HepG2 (cell line): ENCODE measurements around the gene PHLDB1. TPM values are rescaled to one million over a fixed set of nuclear protein-coding genes. Genes with fewer than 3 reads are reported as not detected.

Experiments
- ATAC-seq: fragments of 200-7000 bp; cut with Tn5 transposase; 3 replicates; pipeline ENCODE4 v1.9.1; 2020; ENCODE audit warnings: mild to moderate bottlenecking, moderate library complexity
- BruUV-seq: library from RNA; stranded (reverse); fragments of 400-500 nt; replicated peaks from 2 replicates; lab custom pipeline; 2021; lab: Mats Ljungman, UMichigan
- CTCF ChIA-PET: fragments of 300-600 bp; formaldehyde crosslinking; extraction: SDS; loops from one replicate; lab custom pipeline; 2021; ENCODE audit warnings: low total read pairs, inconsistent platforms, low intra/inter-chr PET ratio; lab: Yijun Ruan, JAX
- POLR2A ChIA-PET: fragments of 350-600 bp; sonication (Branson Sonifier 250); formaldehyde crosslinking; loops from one replicate; lab custom pipeline; 2020; ENCODE audit warnings: antibody characterized with exemption, inconsistent platforms; lab: Yijun Ruan, JAX
- DNase-seq: peaks from one replicate; pipeline ENCODE4 v3.0.0-alpha.2; 2015; ENCODE audit warnings: low spot score
- FAIRE-seq: peaks from 3 replicates; lab custom pipeline; 2011; peaks lifted over from hg19 to GRCh38; lab: Jason Lieb, UNC
- H2AFZ ChIP-seq: one replicate; pipeline ENCODE4 v1.6.1; 2011; ENCODE audit warnings: low read length, inconsistent platforms
- H3K27ac ChIP-seq: fragments of 300-600 bp; 3 replicates; pipeline ENCODE4 v1.8.0; 2011; ENCODE audit warnings: mixed run types, mild to moderate bottlenecking, mixed read lengths, low read length, inconsistent platforms; ENCODE audit not compliant: insufficient read depth; ENCODE audit errors: extremely low read length
- H3K27me3 ChIP-seq, 2 experiments: fragments of 200-600 bp in 1 of 2; 2 replicates in 1 of 2; 3 replicates in 1 of 2; pipeline versions ENCODE4 v1.6.0 to v1.8.0; 2011; ENCODE audit warnings: low read length in 2 of 2, mild to moderate bottlenecking in 2 of 2, moderate library complexity in 2 of 2, inconsistent platforms in 1 of 2; ENCODE audit not compliant: insufficient read depth in 2 of 2, control insufficient read depth in 1 of 2
- H3K36me3 ChIP-seq, 2 experiments: fragments of 200-600 bp in 1 of 2; replicated peaks in 1 of 2; 2 replicates in 1 of 2; 3 replicates in 1 of 2; pipeline versions ENCODE4 v1.5.1 to v1.8.0; 2011; ENCODE audit warnings: low read length in 2 of 2, inconsistent platforms in 1 of 2; ENCODE audit not compliant: insufficient read depth in 2 of 2, control insufficient read depth in 1 of 2
- H3K4me1 ChIP-seq: 2 replicates; pipeline ENCODE4 v1.5.1; 2012; ENCODE audit warnings: low read length, inconsistent platforms; ENCODE audit not compliant: insufficient read depth
- H3K4me2 ChIP-seq: 2 replicates; pipeline ENCODE4 v1.6.0; 2011; ENCODE audit warnings: low read depth, low read length, inconsistent platforms
- H3K4me3 ChIP-seq, 3 experiments: fragments of 200-600 bp in 1 of 3; sonication (generic), shearing (Covaris generic) in 1 of 3; replicated peaks in 1 of 3; 2 replicates each; pipeline ENCODE4 v1.5.1; 2011 to 2016; ENCODE audit warnings: low read length in 3 of 3, inconsistent platforms in 2 of 3, low read depth in 2 of 3, mild to moderate bottlenecking in 2 of 3, control low read depth in 1 of 3, mixed read lengths in 1 of 3; ENCODE audit not compliant: insufficient read depth in 1 of 3
- H3K79me2 ChIP-seq: one replicate; pipeline ENCODE4 v1.6.1; 2011; ENCODE audit warnings: low read length, inconsistent platforms; ENCODE audit not compliant: insufficient read depth
- H3K9ac ChIP-seq: 2 replicates; pipeline ENCODE4 v1.6.0; 2011; ENCODE audit warnings: mild to moderate bottlenecking, low read depth, low read length, inconsistent platforms; ENCODE audit not compliant: insufficient read depth
- H3K9me3 ChIP-seq: 2 replicates; pipeline ENCODE4 v1.5.1; 2012; ENCODE audit warnings: mild to moderate bottlenecking, low read length
- H4K20me1 ChIP-seq: 2 replicates; pipeline ENCODE4 v1.6.0; 2011; ENCODE audit warnings: inconsistent platforms, mild to moderate bottlenecking, low read length, moderate library complexity; ENCODE audit not compliant: insufficient read depth
- AKNA ChIP-seq: sonication (generic); formaldehyde crosslinking; IDR thresholded peaks from 2 replicates; pipeline ENCODE4 v1.4.0; 2020; ENCODE audit warnings: missing genetic modification reagents, borderline replicate concordance
- HIC2 ChIP-seq: sonication (generic); formaldehyde crosslinking; IDR thresholded peaks from 2 replicates; pipeline ENCODE4 v1.9.0; 2022; ENCODE audit warnings: low read depth, missing genetic modification reagents
- MIER3 ChIP-seq: IDR thresholded peaks from 2 replicates; pipeline ENCODE4 v1.6.1; 2016; ENCODE audit warnings: missing compliant biosample characterization, borderline replicate concordance
- MIXL1 ChIP-seq: IDR thresholded peaks from 2 replicates; pipeline ENCODE4 v1.6.1; 2016
- UBTF ChIP-seq: sonication (generic); formaldehyde crosslinking; IDR thresholded peaks from 2 replicates; pipeline ENCODE4 v1.4.0; 2020; ENCODE audit warnings: mild to moderate bottlenecking, missing genetic modification reagents
- ZBTB34 ChIP-seq: sonication (generic); formaldehyde crosslinking; IDR thresholded peaks from 2 replicates; pipeline ENCODE4 v1.8.0; 2022; ENCODE audit warnings: mild to moderate bottlenecking, missing genetic modification reagents
- ZNF768 ChIP-seq: sonication (generic); formaldehyde crosslinking; IDR thresholded peaks from 2 replicates; pipeline ENCODE4 v1.4.0; 2020; ENCODE audit warnings: missing genetic modification reagents
- ZNF784 ChIP-seq: sonication (generic); formaldehyde crosslinking; IDR thresholded peaks from 2 replicates; pipeline ENCODE4 v1.5.1; 2020; ENCODE audit warnings: missing genetic modification reagents, mild to moderate bottlenecking, borderline replicate concordance
- WGBS: methylation state at CpG from one replicate; pipeline ENCODE4 v1.1.6; 2017; ENCODE audit warnings: low lambda C conversion rate; 5-methylcytosine and 5-hydroxymethylcytosine counted together
- in situ Hi-C: cut with HindIII; loops from 2 replicates; pipeline ENCODE4 v1.10.0; 2017; ENCODE audit warnings: low pct_unique_long_range_greater_than_20kb; ENCODE audit not compliant: extremely low pct_ligation_motif_present
- intact Hi-C: fragments of 100-400 bp; cut with micrococcal nuclease; formaldehyde crosslinking; loops from one replicate; pipeline ENCODE4 v1.10.0; 2022; ENCODE audit not compliant: unreplicated experiment
- polyA plus RNA-seq, 8 experiments: library from polyadenylated mRNA; depleted of rRNA in 3 of 8; stranded (reverse) in 7 of 8; unstranded in 1 of 8; fragments of >200 nt; fragmentation: Illumina TruSeq in 4 of 8; extraction: Trizol in 4 of 8; gene quantifications; 2 replicates each; pipeline versions ENCODE4 v1.2.1 to v1.2.3, GENCODE V29; 2011 to 2016; ENCODE audit warnings: low read depth in 4 of 8, missing spikeins in 1 of 8, mixed read lengths in 1 of 8; ENCODE audit not compliant: insufficient read depth in 1 of 8
- total RNA-seq, 5 experiments: library from RNA; depleted of rRNA; stranded (reverse); fragments of >200 nt; fragmentation: Illumina TruSeq; extraction: Trizol; gene quantifications; 2 replicates each; pipeline ENCODE4 v1.2.3, GENCODE V29; 2016; ENCODE audit warnings: low read depth in 1 of 5

The PHLDB1 gene
- total and polyA plus RNA-seq, 2 of the 13 experiments (the other 11 are each of a cell fraction or from before 2014, with no cell fraction given): 13.8 to 14.2 TPM

- no peak for TF ChIP-seq AKNA (CRISPR knock-in tag)
- TF ChIP-seq ZNF784: no peak
- TF ChIP-seq, all 625 proteins: peak for 8
These were observed 89.3 kb downstream of the PHLDB1 start (continued) for GRCh38 chr11:118696673-118697226.

GRCh38 chr11:118697346-118697745, 89.9 kb downstream of the PHLDB1 start:
- H3K4me3 ChIP-seq: peak overlapping the region in 1 of 3 experiments; percentile 19; a peak in 1 of 6 replicates
- peaks cover 4% of the 10 kb centered on the region; the same call in 1 of the 2 replicates for H3K9me3 ChIP-seq
- H3K9ac ChIP-seq: 0 out of 2 replicates have a peak overlapping the region, but pooled peaks have one; percentile 21
- H3K4me2 ChIP-seq: peak overlapping the region; percentile 38
- no peaks in the 10 kb centered on the region for H3K79me2 ChIP-seq
- H3K36me3 ChIP-seq: no peaks in the 10 kb centered on the region
- in situ Hi-C loops (no loop called here), intact Hi-C loops (loop anchor here (10.0 kb wide), 1 partner anchor 47 kb away; no protein-coding TSS in a partner anchor)
- no peak overlapping the region for H2AFZ ChIP-seq
- 50% methylated on average over 5 of the region's 8 CpGs for WGBS
- peaks cover 0 to 6% of the 10 kb centered on the region in 2 experiments; a peak in 2 of 5 replicates for H3K27me3 ChIP-seq
- POLR2A ChIA-PET: interaction anchor here (1.0 kb wide), 1 partner anchor 93 kb away, joined by 6 read pairs; the partner anchor contains the start of gene DDX6
- CTCF ChIA-PET: no interaction called here
- no peaks in the 10 kb centered on the region for H4K20me1 ChIP-seq
- H3K4me1 ChIP-seq: peaks cover 38% of the 10 kb centered on the region
- BruUV-seq: no TSS peak
- ATAC-seq (peak; percentile 13; the same call in 2 of the 3 replicates), DNase-seq (no peak), FAIRE-seq (no peak)
- no peak overlapping the region for H3K27ac ChIP-seq
- no peak for TF ChIP-seq MIXL1 (CRISPR knock-in tag)
- TF ChIP-seq MIER3 (CRISPR knock-in tag): no peak
- TF ChIP-seq HIC2 (CRISPR knock-in tag): no peak
- no peak for TF ChIP-seq ZNF768 (CRISPR knock-in tag)
- TF ChIP-seq UBTF (CRISPR knock-in tag): no peak
- no peak for TF ChIP-seq ZBTB34 (CRISPR knock-in tag)
